Measurements from ENCODE around the gene CLECL1. TPM values are rescaled to one million over a fixed set of nuclear protein-coding genes. Genes with fewer than 3 reads are reported as not detected.

The CLECL1 gene
- total and polyA plus RNA-seq, 9 of the 15 experiments (the other 6 are each of a cell fraction or from before 2014, with no cell fraction given) = 0.13 to 0.25 TPM; not detected in 7

- TF ChIP-seq E4F1 (CRISPR knock-in tag; IDR thresholded peaks at IDR 0.05; ENCODE audit: borderline replicate concordance) (no peak), POLR2B (IDR thresholded peaks at IDR 0.05; ENCODE audit: low read depth, partially characterized antibody) (peak; percentile 51), SUPT5H (IDR thresholded peaks at IDR 0.05) (peak; percentile 0; the same call in 1 of the 2 replicates), DNMT1 (IDR thresholded peaks at IDR 0.05) (no peak), FOSL1 (tag; conservative IDR thresholded peaks at IDR 0.05) (no peak)
- TF ChIP-seq, protein P1, sequence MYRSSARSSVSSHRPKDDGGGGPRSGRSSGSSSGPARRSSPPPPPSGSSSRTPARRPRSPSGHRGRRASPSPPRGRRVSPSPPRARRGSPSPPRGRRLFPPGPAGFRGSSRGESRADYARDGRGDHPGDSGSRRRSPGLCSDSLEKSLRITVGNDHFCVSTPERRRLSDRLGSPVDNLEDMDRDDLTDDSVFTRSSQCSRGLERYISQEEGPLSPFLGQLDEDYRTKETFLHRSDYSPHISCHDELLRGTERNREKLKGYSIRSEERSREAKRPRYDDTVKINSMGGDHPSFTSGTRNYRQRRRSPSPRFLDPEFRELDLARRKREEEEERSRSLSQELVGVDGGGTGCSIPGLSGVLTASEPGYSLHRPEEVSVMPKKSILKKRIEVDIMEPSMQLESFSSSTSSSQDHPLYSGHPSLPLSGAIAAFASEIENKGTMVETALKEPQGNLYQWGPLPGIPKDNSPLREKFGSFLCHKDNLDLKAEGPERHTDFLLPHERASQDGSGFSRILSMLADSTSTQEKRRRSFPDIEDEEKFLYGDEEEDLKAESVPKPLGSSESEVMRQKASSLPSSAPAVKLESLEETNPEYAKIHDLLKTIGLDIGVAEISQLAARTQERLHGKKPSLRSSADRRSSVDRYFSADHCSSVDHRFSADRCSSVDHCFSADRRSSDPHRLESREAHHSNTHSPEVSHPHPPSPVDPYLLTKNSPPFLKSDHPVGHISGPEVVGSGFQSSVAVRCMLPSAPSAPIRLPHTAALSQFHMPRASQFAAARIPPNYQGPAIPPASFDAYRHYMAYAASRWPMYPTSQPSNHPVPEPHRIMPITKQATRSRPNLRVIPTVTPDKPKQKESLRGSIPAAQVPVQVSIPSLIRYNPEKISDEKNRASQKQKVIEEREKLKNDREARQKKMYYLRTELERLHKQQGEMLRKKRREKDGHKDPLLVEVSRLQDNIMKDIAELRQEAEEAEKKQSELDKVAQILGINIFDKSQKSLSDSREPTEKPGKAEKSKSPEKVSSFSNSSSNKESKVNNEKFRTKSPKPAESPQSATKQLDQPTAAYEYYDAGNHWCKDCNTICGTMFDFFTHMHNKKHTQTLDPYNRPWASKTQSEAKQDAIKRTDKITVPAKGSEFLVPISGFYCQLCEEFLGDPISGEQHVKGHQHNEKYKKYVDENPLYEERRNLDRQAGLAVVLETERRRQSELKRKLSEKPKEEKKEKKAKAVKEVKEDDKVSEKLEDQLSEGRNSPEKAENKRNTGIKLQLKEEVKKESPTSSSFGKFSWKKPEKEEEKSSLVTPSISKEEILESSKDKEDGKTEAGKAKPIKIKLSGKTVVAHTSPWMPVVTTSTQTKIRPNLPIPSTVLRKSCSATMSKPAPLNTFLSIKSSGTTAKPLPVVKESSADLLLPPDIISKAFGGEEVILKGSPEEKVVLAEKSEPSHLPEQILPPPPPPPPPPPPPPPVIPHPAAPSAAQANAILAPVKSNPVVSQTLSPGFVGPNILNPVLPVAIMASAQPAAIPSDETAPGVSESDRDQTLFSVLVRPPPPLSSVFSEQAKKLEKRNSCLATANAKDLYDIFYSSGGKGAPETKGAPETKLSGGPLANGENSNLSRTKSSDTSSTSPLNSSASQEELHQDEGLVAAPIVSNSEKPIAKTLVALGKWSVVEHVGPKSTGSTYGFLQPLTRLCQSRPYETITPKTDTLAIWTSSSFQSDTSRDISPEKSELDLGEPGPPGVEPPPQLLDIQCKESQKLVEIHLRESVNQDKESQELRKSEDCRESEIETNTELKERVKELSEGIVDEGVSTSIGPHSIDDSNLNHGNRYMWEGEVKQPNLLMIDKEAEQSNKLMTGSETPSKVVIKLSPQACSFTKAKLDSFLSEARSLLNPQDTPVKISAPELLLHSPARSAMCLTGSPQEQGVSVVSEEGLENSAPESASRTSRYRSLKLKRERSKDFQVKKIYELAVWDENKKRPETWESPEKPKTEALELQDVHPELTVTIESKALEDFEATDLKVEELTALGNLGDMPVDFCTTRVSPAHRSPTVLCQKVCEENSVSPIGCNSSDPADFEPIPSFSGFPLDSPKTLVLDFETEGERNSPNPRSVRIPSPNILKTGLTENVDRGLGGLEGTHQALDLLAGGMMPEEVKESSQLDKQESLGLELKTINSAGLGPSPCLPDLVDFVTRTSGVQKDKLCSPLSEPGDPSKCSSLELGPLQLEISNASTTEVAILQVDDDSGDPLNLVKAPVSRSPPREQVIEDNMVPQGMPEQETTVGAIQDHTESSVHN (IDR thresholded peaks at IDR 0.05; ENCODE audit: borderline replicate concordance in 1 of 2, low read depth in 1 of 2) = no peak
- TF ChIP-seq, protein P2, sequence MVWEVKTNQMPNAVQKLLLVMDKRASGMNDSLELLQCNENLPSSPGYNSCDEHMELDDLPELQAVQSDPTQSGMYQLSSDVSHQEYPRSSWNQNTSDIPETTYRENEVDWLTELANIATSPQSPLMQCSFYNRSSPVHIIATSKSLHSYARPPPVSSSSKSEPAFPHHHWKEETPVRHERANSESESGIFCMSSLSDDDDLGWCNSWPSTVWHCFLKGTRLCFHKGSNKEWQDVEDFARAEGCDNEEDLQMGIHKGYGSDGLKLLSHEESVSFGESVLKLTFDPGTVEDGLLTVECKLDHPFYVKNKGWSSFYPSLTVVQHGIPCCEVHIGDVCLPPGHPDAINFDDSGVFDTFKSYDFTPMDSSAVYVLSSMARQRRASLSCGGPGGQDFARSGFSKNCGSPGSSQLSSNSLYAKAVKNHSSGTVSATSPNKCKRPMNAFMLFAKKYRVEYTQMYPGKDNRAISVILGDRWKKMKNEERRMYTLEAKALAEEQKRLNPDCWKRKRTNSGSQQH (CRISPR knock-in tag; IDR thresholded peaks at IDR 0.05) = 0 out of 2 replicates have a peak, but pooled peaks have one; percentile 37
These were observed 20.6 kb upstream of the CLECL1 start (continued) for GRCh38 chr12:9753498-9753897.
